ENCODE measurements around the gene KYNU. TPM values are rescaled to one million over a fixed set of nuclear protein-coding genes. Genes with fewer than 3 reads are reported as not detected.
A peak's percentile ranks its signal among the peaks of the same experiment; 100 is the strongest.
"Not testable (repeated sequence)": the region's sequence is repeated elsewhere in the genome, so short reads cannot be mapped to it uniquely, and the experiment has no call there.

KYNU gene
- total RNA-seq, 2 donors from 2014 or later: 0.56 TPM; not detected in 1

GRCh38 chr2:142994665-142995064 lies 117.2 kb downstream of the KYNU start:
- H3K27me3 Mint-ChIP-seq: peaks cover 20% of the 10 kb centered on the region in 2 donors
- no peaks in the 10 kb centered on the region for H3K4me1 Mint-ChIP-seq (ENCODE audit: low read depth in 2 of 2)
- no peak for DNase-seq (ENCODE audit: low spot score)
- H3K9me3 Mint-ChIP-seq: no peaks in the 10 kb centered on the region
- no peak for ATAC-seq
- no peak overlapping the region for H3K27ac Mint-ChIP-seq
- H3K4me3 Mint-ChIP-seq: no peak overlapping the region
- H3K36me3 Mint-ChIP-seq: no peaks in the 10 kb centered on the region

- no peak for ATAC-seq
These were observed 119.8 kb downstream of the KYNU start for GRCh38 chr2:142997231-142997630.

GRCh38 chr2:143000599-143000998 lies 123.1 kb downstream of the KYNU start:
- Mint-ChIP-seq H3K36me3 (no peaks in the 10 kb centered on the region), H3K4me1 (ENCODE audit: low read depth in 2 of 2) (no peaks in the 10 kb centered on the region), H3K4me3 (no peak overlapping the region), H3K27ac (no peak overlapping the region), H3K27me3 (peaks cover 17 to 18% of the 10 kb centered on the region in 2 donors), H3K9me3 (no peaks in the 10 kb centered on the region)
- no peak for ATAC-seq
- no peak for DNase-seq (ENCODE audit: low spot score)

More at GRCh38 chr2:142997231-142997630, 119.8 kb downstream of the KYNU start:
- Mint-ChIP-seq H3K9me3 (no peaks in the 10 kb centered on the region), H3K27me3 (peaks cover 20 to 22% of the 10 kb centered on the region in 2 donors), H3K4me1 (ENCODE audit: low read depth in 2 of 2) (no peaks in the 10 kb centered on the region), H3K27ac (no peak overlapping the region), H3K36me3 (no peaks in the 10 kb centered on the region), H3K4me3 (no peak overlapping the region)
- no peak for DNase-seq (ENCODE audit: low spot score)

GRCh38 chr2:143001501-143001900 lies 124.0 kb downstream of the KYNU start:
- H3K27ac Mint-ChIP-seq: no peak overlapping the region
- no peaks in the 10 kb centered on the region for H3K36me3 Mint-ChIP-seq
- DNase-seq (ENCODE audit: low spot score) (no peak), ATAC-seq (no peak)
- H3K27me3 Mint-ChIP-seq: peaks cover 11 to 12% of the 10 kb centered on the region in 2 donors
- no peak overlapping the region for H3K4me3 Mint-ChIP-seq
- H3K4me1 Mint-ChIP-seq (ENCODE audit: low read depth in 2 of 2): no peaks in the 10 kb centered on the region
- no peaks in the 10 kb centered on the region for H3K9me3 Mint-ChIP-seq

- Mint-ChIP-seq H3K27me3 (peaks cover 6 to 28% of the 10 kb centered on the region in 2 donors), H3K4me3 (no peak overlapping the region), H3K4me1 (ENCODE audit: low read depth in 2 of 2) (no peaks in the 10 kb centered on the region), H3K9me3 (peaks cover 2% of the 10 kb centered on the region), H3K36me3 (no peaks in the 10 kb centered on the region), H3K27ac (no peak overlapping the region)
- ATAC-seq (no peak), DNase-seq (ENCODE audit: low spot score) (no peak)
These were observed 138.2 kb downstream of the KYNU start for GRCh38 chr2:143015656-143016055.

GRCh38 chr2:143026411-143027054 lies 149.1 kb downstream of the KYNU start:
- Mint-ChIP-seq H3K36me3 (no peaks in the 10 kb centered on the region), H3K4me1 (ENCODE audit: low read depth in 2 of 2) (peaks cover 0 to 3% of the 10 kb centered on the region in 2 donors), H3K27ac (no peak overlapping the region), H3K27me3 (peaks cover 17 to 24% of the 10 kb centered on the region in 2 donors), H3K9me3 (no peaks in the 10 kb centered on the region), H3K4me3 (no peak overlapping the region)
- DNase-seq (ENCODE audit: low spot score): no peak
- no peak for ATAC-seq

GRCh38 chr2:143029141-143029540 lies 151.7 kb downstream of the KYNU start:
- Mint-ChIP-seq H3K4me1 (ENCODE audit: low read depth in 2 of 2) (peaks cover 0 to 3% of the 10 kb centered on the region in 2 donors), H3K27ac (no peak overlapping the region), H3K36me3 (no peaks in the 10 kb centered on the region), H3K27me3 (peaks cover 11 to 14% of the 10 kb centered on the region in 2 donors), H3K4me3 (no peak overlapping the region), H3K9me3 (no peaks in the 10 kb centered on the region)
- ATAC-seq: no peak
- DNase-seq (ENCODE audit: low spot score): no peak

- Mint-ChIP-seq H3K4me1 (ENCODE audit: low read depth in 2 of 2) (peaks cover 0 to 3% of the 10 kb centered on the region in 2 donors), H3K27ac (no peak overlapping the region), H3K36me3 (no peaks in the 10 kb centered on the region), H3K9me3 (no peaks in the 10 kb centered on the region), H3K27me3 (peaks cover 4 to 7% of the 10 kb centered on the region in 2 donors), H3K4me3 (no peak overlapping the region)
- no peak for ATAC-seq
- DNase-seq (ENCODE audit: low spot score): no peak
These were observed 152.7 kb downstream of the KYNU start for GRCh38 chr2:143030127-143030526.

- H3K9me3 Mint-ChIP-seq: no peaks in the 10 kb centered on the region
- no peak overlapping the region for H3K27ac Mint-ChIP-seq
- no peak overlapping the region for H3K4me3 Mint-ChIP-seq
- DNase-seq (ENCODE audit: low spot score) (peak; percentile 76), ATAC-seq (peak; percentile 85 to 90)
- no peaks in the 10 kb centered on the region for H3K36me3 Mint-ChIP-seq
- peaks cover 0 to 3% of the 10 kb centered on the region in 2 donors for H3K4me1 Mint-ChIP-seq (ENCODE audit: low read depth in 2 of 2)
- H3K27me3 Mint-ChIP-seq: peaks cover 0 to 6% of the 10 kb centered on the region in 2 donors
These were observed 157.0 kb downstream of the KYNU start for GRCh38 chr2:143034292-143035074.

- no peaks in the 10 kb centered on the region for H3K9me3 Mint-ChIP-seq
These were observed 174.0 kb downstream of the KYNU start for GRCh38 chr2:143051465-143051864.

GRCh38 chr2:143053437-143053836 lies 176.0 kb downstream of the KYNU start:
- H3K4me1 Mint-ChIP-seq (ENCODE audit: low read depth in 2 of 2); H3K9me3 Mint-ChIP-seq; H3K36me3 Mint-ChIP-seq; DNase-seq (ENCODE audit: low spot score); ATAC-seq; H3K4me3 Mint-ChIP-seq; H3K27ac Mint-ChIP-seq: not testable (repeated sequence)
- H3K27me3 Mint-ChIP-seq: peaks cover 7 to 21% of the 10 kb centered on the region in 2 donors

More at GRCh38 chr2:143051465-143051864, 174.0 kb downstream of the KYNU start:
- DNase-seq (ENCODE audit: low spot score) (no peak), ATAC-seq (no peak)
- Mint-ChIP-seq H3K27ac (no peak overlapping the region), H3K36me3 (no peaks in the 10 kb centered on the region), H3K4me3 (no peak overlapping the region), H3K27me3 (peaks cover 7 to 26% of the 10 kb centered on the region in 2 donors), H3K4me1 (ENCODE audit: low read depth in 2 of 2) (no peaks in the 10 kb centered on the region)

GRCh38 chr2:143056550-143056949 lies 179.1 kb downstream of the KYNU start:
- DNase-seq (ENCODE audit: low spot score) (no peak), ATAC-seq (no peak)
- Mint-ChIP-seq H3K27me3 (peaks cover 0 to 11% of the 10 kb centered on the region in 2 donors), H3K4me1 (ENCODE audit: low read depth in 2 of 2) (no peaks in the 10 kb centered on the region), H3K4me3 (no peak overlapping the region), H3K9me3 (no peaks in the 10 kb centered on the region), H3K36me3 (peaks cover 5% of the 10 kb centered on the region), H3K27ac (no peak overlapping the region)

GRCh38 chr2:143058851-143059250 lies 181.4 kb downstream of the KYNU start:
- no peak overlapping the region for H3K27ac Mint-ChIP-seq
- H3K4me1 Mint-ChIP-seq (ENCODE audit: low read depth in 2 of 2): no peaks in the 10 kb centered on the region
- ATAC-seq: no peak
- no peak for DNase-seq (ENCODE audit: low spot score)
- H3K4me3 Mint-ChIP-seq: no peak overlapping the region
- H3K36me3 Mint-ChIP-seq: peaks cover 5% of the 10 kb centered on the region
- peaks cover 0 to 3% of the 10 kb centered on the region in 2 donors for H3K27me3 Mint-ChIP-seq
- H3K9me3 Mint-ChIP-seq: no peaks in the 10 kb centered on the region

GRCh38 chr2:143063612-143064200 lies 186.2 kb downstream of the KYNU start:
- Mint-ChIP-seq H3K4me3 (no peak overlapping the region), H3K36me3 (peaks cover 12% of the 10 kb centered on the region), H3K4me1 (ENCODE audit: low read depth in 2 of 2) (peaks cover 0 to 5% of the 10 kb centered on the region in 2 donors), H3K9me3 (no peaks in the 10 kb centered on the region), H3K27ac (no peak overlapping the region), H3K27me3 (peaks cover 0 to 7% of the 10 kb centered on the region in 2 donors)
- no peak for ATAC-seq
- DNase-seq (ENCODE audit: low spot score): no peak
